SH-SY5Y (cell line): Measurements from ENCODE around the gene B3GAT2.

Experiments
- GATA2 ChIP-seq: IDR thresholded peaks from 2 replicates; pipeline ENCODE4 v1.6.1; 2011; ENCODE audit warnings: mild to moderate bottlenecking, low read depth, low read length
- GATA3 ChIP-seq: IDR thresholded peaks from 2 replicates; pipeline ENCODE4 v1.6.1; 2011; ENCODE audit warnings: low read depth, mild to moderate bottlenecking, low read length, moderate library complexity

B3GAT2 gene

DNA sequence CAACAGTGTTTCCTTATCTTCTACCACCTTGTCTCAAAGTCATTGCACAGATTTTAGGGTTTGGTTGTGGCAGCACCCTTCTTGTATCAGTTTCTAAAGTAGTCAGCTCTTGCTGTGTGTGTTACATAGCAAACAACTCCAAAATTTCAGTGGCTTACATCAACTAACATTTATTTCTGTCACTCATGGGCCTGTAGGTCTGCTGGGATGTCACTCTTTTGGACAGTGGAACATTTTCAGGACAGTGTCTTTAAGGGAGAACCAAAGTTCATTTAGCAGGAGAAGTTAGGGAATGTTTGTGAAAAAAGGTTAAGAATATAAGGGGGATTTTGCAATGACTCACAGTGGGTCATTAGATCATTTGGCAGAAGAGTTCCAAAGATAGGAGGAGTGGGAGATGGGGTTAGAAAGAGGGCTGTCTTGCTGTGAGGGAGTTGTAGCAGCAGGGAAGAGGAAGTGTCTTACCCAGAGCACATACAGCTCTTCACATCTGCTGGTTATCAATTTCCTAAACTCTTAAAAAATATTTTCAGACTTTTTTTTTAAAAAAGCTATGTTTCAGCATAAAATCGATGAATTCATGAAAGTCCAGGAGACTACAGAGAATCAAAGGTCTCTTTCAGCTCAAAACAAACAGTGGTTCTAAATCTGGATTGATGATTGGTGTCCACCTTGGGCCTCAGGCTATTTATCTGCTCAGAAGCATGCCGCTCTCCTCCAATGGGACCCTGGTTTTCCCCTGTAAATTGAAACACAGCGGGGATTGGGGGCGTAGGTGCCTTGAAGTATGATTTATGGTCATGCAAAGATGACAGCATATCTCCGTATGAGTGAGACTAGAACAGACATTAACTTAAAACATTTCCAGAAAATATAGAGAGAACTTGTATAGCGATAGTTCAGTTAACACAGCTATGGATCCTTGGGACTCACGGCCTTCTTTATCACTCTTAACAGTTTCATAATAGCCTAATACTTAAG is 117.3 kb downstream of the B3GAT2 start:
- no peak for TF ChIP-seq GATA3
- no peak for TF ChIP-seq GATA2

DNA sequence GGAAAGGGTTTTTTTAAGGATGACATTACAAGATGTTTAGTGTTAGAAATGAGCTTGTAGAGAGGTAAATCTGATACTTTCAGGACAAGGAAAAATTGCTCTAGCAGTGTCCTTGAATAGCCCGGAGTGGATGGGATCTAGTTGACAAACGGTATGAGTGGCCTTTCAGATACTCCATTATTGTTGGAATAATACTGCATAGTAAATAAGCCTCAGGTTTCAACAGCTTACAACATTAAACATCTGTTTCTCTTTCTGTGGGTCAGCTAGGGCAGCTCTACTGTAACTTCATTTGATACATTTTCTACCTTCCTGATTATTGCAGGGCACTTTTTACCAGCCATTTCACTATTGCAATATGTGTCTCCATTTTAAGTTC is 118.0 kb downstream of the B3GAT2 start:
- no peak for TF ChIP-seq GATA2
- TF ChIP-seq GATA3: no peak

DNA sequence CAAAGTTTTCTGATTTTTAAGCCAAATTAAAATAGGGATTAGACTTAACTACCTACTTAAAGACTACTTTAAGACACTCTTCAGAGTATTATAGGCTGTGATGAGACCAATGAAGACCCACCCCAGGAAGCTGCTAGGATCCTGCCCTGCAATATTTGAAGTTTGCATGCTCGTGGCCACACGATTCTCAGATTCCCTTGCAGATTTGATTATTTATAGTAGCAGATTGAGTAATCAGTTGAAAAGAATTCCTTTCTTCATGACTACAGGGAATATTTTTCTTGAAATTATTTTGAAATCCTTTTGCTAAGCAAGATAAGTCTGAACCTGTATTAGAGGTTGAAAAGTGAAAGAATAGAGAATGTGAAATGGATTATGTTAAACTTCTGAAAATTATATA is 122.3 kb downstream of the B3GAT2 start:
- no peak for TF ChIP-seq GATA3
- no peak for TF ChIP-seq GATA2

DNA sequence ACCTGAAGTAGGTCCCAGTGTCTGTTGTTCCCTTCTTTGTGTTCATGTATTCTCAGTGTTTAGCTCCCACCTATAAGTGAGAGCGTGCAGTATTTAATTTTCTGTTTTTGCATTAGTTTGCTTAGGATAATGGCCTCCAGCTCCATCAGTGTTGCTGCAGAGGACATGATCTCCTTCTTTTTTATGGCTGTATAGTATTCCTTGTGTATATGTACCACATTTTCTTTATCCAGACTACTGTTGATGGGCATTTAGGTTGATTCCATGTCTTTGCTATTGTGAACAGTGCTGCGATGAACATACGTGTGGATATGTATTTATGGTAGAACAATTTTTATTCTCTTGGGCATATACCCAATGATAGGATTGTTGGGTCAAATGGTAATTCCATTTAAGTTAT is 125.4 kb downstream of the B3GAT2 start:
- no peak for TF ChIP-seq GATA3
- no peak for TF ChIP-seq GATA2

DNA sequence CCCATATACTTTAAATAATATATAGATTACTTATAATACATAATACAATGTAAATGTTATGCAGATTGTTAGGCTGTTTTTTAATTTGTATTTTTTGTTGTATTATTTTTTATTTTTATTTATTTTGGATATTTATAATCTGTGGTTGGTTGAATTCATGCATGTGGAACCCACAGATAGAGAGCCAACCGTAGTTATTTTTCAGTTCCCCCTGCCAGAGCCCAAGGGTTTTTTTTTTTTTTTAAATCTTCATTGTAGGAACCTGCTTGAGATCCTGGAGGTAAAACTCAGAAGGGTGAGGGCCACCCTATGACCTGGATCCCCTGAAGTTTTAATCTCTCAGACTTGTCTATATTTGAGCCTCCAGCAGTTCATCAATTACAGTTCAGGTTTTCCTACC is 133.2 kb downstream of the B3GAT2 start:
- TF ChIP-seq GATA3 (no peak), GATA2 (no peak)

DNA sequence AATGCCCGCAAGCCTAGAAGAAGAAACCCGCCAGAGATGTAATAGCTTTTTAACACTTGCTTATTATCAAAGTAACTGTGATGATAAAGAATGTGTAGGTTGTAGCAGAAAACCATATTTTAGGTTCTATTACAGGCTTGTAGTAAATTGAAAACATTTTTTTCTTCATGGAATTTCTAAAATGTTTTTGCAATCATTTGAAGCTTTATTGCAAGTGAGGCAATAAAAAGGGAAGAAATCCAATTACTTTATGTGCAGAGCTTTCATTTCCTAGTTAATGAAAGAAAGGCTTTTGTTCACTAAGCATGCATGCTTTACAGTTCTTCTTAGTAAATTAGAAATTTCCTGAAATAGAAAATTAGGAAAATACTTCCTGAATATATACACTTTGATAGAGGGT is 135.1 kb downstream of the B3GAT2 start:
- TF ChIP-seq GATA3: no peak

DNA sequence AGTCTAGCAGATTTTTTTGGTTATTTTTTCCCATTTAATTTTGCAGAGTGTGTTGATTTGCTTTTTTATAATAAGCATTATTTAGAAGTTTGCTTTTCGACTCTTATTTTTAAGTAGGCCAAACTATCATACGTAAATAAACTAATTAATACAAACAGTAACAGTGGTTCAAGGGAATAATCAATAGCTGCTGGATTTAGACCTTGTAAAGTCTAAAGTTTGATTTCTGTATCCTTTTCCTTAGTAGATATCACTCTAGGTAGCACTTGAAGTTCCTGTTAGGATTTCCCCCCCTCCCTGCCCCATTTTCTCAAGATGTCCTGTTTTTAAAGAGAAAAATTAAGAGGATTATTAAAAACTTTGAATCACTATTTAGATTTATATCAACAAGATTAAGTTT is 136.1 kb downstream of the B3GAT2 start:
- TF ChIP-seq GATA2: no peak

DNA sequence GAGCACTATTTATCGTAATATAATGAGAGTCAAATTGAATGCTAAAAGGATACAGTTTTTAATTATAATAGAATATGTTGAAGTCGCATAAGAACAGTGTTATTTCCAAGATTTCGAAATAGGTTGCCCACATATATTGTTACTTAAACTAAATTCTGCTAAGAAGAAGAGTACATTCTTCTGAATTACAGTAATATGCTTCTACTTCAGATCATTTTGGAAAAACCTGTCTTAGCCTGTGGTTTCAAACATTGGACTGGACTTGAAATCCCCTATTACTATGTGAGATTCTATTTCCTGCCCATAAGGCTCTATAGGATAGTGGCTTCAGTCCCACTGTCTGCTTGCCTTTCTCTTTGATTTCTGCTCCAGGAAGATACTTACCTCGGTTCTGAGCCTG is 137.2 kb downstream of the B3GAT2 start:
- TF ChIP-seq GATA2 (no peak), GATA3 (no peak)

DNA sequence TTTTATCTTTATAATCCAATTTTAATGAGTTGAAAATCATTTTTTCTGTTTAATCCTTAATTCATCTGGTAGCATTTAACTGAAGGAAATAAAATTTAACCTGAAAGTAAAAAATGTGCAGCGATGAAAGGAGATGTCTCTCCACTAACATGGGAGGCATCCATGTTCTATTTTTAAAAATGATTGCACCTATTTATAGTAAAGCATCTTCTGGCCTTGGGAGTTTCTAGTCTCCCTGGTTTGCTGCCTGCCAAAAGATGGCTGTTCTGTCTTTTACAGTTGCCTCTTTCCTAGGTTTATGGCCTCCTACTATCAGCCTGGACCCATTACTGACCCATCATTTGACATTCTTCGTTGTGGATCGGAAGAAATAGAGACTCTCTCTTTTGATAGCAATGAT is 143.0 kb downstream of the B3GAT2 start:
- no peak for TF ChIP-seq GATA3
- no peak for TF ChIP-seq GATA2

DNA sequence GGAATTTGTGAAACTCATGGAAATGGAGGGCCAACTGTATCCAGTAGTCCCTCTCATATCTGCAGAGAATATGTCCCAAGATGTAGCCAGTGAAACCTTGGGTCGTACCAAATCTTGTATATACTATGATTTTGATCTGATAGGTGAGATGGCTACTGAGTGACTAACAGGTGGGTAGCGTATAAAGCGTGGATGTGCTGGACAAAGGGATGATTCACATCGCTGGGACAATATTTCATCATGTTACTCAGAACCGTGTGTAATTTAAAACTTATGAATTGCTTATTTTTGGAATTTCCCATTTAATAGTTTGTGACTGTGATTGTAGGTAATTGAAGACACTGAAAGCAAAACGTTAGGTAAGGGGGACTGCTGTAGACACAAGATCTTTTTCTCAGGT is 145.1 kb downstream of the B3GAT2 start:
- TF ChIP-seq GATA3 (no peak), GATA2 (no peak)
